Spinal cord (tissue), 10 donors: Measurements from ENCODE around the gene RHEB. TPM values are rescaled to one million over a fixed set of nuclear protein-coding genes. Genes with fewer than 3 reads are reported as not detected.

Experiments
- DNase-seq, 6 donors: peaks; one replicate each; pipeline versions ENCODE4 v3.0.0 to v3.0.0-alpha.2; 2013 to 2015; ENCODE audit warnings: low spot score in 6 of 6, low read depth in 4 of 6
- H3K27ac ChIP-seq: one replicate; pipeline ENCODE4 v1.5.1; 2013; ENCODE audit warnings: low read depth, low read length, control low read depth
- H3K27me3 ChIP-seq: one replicate; pipeline ENCODE4 v1.6.1; 2013; ENCODE audit warnings: low read length; ENCODE audit not compliant: control insufficient read depth, insufficient read depth
- H3K36me3 ChIP-seq: one replicate; pipeline ENCODE4 v1.6.1; 2013; ENCODE audit warnings: low read length; ENCODE audit not compliant: control insufficient read depth, insufficient read depth
- H3K4me1 ChIP-seq: one replicate; pipeline ENCODE4 v1.6.1; 2013; ENCODE audit warnings: low read length; ENCODE audit not compliant: control insufficient read depth, insufficient read depth
- H3K4me3 ChIP-seq: one replicate; pipeline ENCODE4 v1.5.1; 2013; ENCODE audit warnings: low read depth, low read length, control low read depth
- H3K9me3 ChIP-seq: one replicate; pipeline ENCODE4 v1.6.1; 2013; ENCODE audit warnings: low read length; ENCODE audit not compliant: control insufficient read depth, insufficient read depth
- WGBS: methylation state at CpG from one replicate; pipeline ENCODE4 v1.1.5; 2013; ENCODE audit warnings: missing lambda C conversion rate; ENCODE audit not compliant: insufficient coverage; 5-methylcytosine and 5-hydroxymethylcytosine counted together
- polyA plus RNA-seq, 2 donors: library from polyadenylated mRNA; unstranded; fragments of 120-200 nt; gene quantifications; one replicate each; pipeline ENCODE4 v1.2.1, GENCODE V29; 2013; ENCODE audit not compliant: insufficient read length in 2 of 2
- small RNA-seq: library from RNA; depleted of rRNA; stranded (forward); fragments of <200 nt; gene quantifications from one replicate; pipeline ENCODE3, GENCODE V24; 2014; ENCODE audit warnings: low replicate concordance
- total RNA-seq, 2 donors: library from RNA; depleted of rRNA in 1 of 2; stranded (reverse); fragments of 120-200 nt in 1 of 2; fragments of >200 nt in 1 of 2; gene quantifications; one replicate each; pipeline versions ENCODE4 v1.2.3 to v1.2.4, GENCODE V29; 2013 to 2014
- donor health status: healthy.

Gene RHEB
- total and polyA plus RNA-seq, 4 donors = 106 to 196 (median 151) TPM

GRCh38 chr7:151424799-151425198 is 94.9 kb downstream of the RHEB start:
- no peak overlapping the region for H3K4me3 ChIP-seq
- H3K36me3 ChIP-seq = no peaks in the 10 kb centered on the region
- no peak for DNase-seq
- no peak overlapping the region for H3K27ac ChIP-seq
- no peaks in the 10 kb centered on the region for H3K9me3 ChIP-seq
- peaks cover 34% of the 10 kb centered on the region for H3K4me1 ChIP-seq
- no peaks in the 10 kb centered on the region for H3K27me3 ChIP-seq
- 83% methylated on average over 5 of the region's 5 CpGs for WGBS

GRCh38 chr7:151423936-151424335 is 95.8 kb downstream of the RHEB start:
- Histone ChIP-seq H3K27me3 (no peaks in the 10 kb centered on the region), H3K4me1 (peaks cover 25% of the 10 kb centered on the region), H3K27ac (no peak overlapping the region), H3K4me3 (no peak overlapping the region), H3K36me3 (no peaks in the 10 kb centered on the region), H3K9me3 (no peaks in the 10 kb centered on the region)
- 100% methylated on average over 2 of the region's 5 CpGs for WGBS
- no peak for DNase-seq

- DNase-seq = no peak
- Histone ChIP-seq H3K9me3 (no peaks in the 10 kb centered on the region), H3K36me3 (no peaks in the 10 kb centered on the region), H3K4me3 (no peak overlapping the region), H3K27me3 (no peaks in the 10 kb centered on the region), H3K27ac (no peak overlapping the region), H3K4me1 (peaks cover 18% of the 10 kb centered on the region)
- WGBS = 90% methylated on average over 7 of the region's 7 CpGs
These were observed 96.5 kb downstream of the RHEB start for GRCh38 chr7:151423226-151423625.

- Histone ChIP-seq H3K27me3 (no peaks in the 10 kb centered on the region), H3K9me3 (no peaks in the 10 kb centered on the region)
These were observed 97.5 kb downstream of the RHEB start for GRCh38 chr7:151422212-151422611.

GRCh38 chr7:151420144-151420543 is 99.6 kb downstream of the RHEB start:
- H3K9me3 ChIP-seq = no peaks in the 10 kb centered on the region
- DNase-seq = no peak
- peaks cover 6% of the 10 kb centered on the region for H3K4me1 ChIP-seq
- 100% methylated on average over 1 of the region's 5 CpGs for WGBS
- H3K36me3 ChIP-seq = no peaks in the 10 kb centered on the region
- peak overlapping the region; percentile 61 for H3K27ac ChIP-seq
- no peak overlapping the region for H3K4me3 ChIP-seq
- no peaks in the 10 kb centered on the region for H3K27me3 ChIP-seq

More at GRCh38 chr7:151422212-151422611, 97.5 kb downstream of the RHEB start:
- no peaks in the 10 kb centered on the region for H3K36me3 ChIP-seq
- H3K4me1 ChIP-seq = peaks cover 8% of the 10 kb centered on the region
- no peak for DNase-seq
- no peak overlapping the region for H3K4me3 ChIP-seq
- WGBS = 82% methylated on average over 2 of the region's 5 CpGs
- no peak overlapping the region for H3K27ac ChIP-seq

- 48% methylated on average over 8 of the region's 11 CpGs for WGBS
- Histone ChIP-seq H3K9me3 (no peaks in the 10 kb centered on the region), H3K27ac (peak overlapping the region; percentile 41), H3K4me1 (peaks cover 6% of the 10 kb centered on the region), H3K4me3 (no peak overlapping the region), H3K27me3 (no peaks in the 10 kb centered on the region), H3K36me3 (no peaks in the 10 kb centered on the region)
- DNase-seq = no peak
These were observed 102.8 kb downstream of the RHEB start for GRCh38 chr7:151416941-151417315.

GRCh38 chr7:151416112-151416940 is 103.4 kb downstream of the RHEB start:
- no peak overlapping the region for H3K4me3 ChIP-seq
- no peak for DNase-seq
- H3K27ac ChIP-seq = peak overlapping the region; percentile 41
- H3K4me1 ChIP-seq = peaks cover 8% of the 10 kb centered on the region
- H3K36me3 ChIP-seq = no peaks in the 10 kb centered on the region
- H3K27me3 ChIP-seq = no peaks in the 10 kb centered on the region
- H3K9me3 ChIP-seq = no peaks in the 10 kb centered on the region
- 42% methylated on average over 8 of the region's 10 CpGs for WGBS

Small RNA genes lying within 50 kb of the gene (small RNA-seq; reads per million reads assigned to genes)
- gene MIR3907 (not detected), gene RN7SL76P (not detected)

Other genes with a start within 250 kb of the RHEB start
- gene NUB1, start 178.1 kb downstream of the RHEB start, total RNA-seq = 10 to 100 TPM; 33.2 to 62.2 TPM
- gene NUB1, start 178.1 kb downstream of the RHEB start, polyA plus RNA-seq = 10 to 100 TPM; 45.6 to 55.3 TPM
- gene WDR86, start 109.9 kb downstream of the RHEB start, total RNA-seq = 100 to 1,000 TPM in 1 of 2 donors, 10 to 100 TPM in 1; 34.4 to 139 TPM
- gene WDR86, start 109.9 kb downstream of the RHEB start, polyA plus RNA-seq = 10 to 100 TPM; 16.6 to 54.5 TPM
- 10 to 100 TPM in 1 of 2 donors, 1 to 10 TPM in 1; 1.4 to 10.3 TPM for gene CRYGN, start 79.8 kb downstream of the RHEB start, total RNA-seq
- gene CRYGN, start 79.8 kb downstream of the RHEB start, polyA plus RNA-seq = 1 to 10 TPM in 1 of 2 donors, under 1 TPM in 1; 0.55 to 3.0 TPM